ENCODE measurements around the gene TMEM69.

GRCh38 chr1:45669859-45670655 is 17.9 kb upstream of the TMEM69 start:
- TF ChIP-seq EP300 (IDR thresholded peaks at IDR 0.05) (no peak), POLR2A (IDR thresholded peaks at IDR 0.05) (no peak)
- TF ChIP-seq, protein P1, sequence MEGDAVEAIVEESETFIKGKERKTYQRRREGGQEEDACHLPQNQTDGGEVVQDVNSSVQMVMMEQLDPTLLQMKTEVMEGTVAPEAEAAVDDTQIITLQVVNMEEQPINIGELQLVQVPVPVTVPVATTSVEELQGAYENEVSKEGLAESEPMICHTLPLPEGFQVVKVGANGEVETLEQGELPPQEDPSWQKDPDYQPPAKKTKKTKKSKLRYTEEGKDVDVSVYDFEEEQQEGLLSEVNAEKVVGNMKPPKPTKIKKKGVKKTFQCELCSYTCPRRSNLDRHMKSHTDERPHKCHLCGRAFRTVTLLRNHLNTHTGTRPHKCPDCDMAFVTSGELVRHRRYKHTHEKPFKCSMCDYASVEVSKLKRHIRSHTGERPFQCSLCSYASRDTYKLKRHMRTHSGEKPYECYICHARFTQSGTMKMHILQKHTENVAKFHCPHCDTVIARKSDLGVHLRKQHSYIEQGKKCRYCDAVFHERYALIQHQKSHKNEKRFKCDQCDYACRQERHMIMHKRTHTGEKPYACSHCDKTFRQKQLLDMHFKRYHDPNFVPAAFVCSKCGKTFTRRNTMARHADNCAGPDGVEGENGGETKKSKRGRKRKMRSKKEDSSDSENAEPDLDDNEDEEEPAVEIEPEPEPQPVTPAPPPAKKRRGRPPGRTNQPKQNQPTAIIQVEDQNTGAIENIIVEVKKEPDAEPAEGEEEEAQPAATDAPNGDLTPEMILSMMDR (IDR thresholded peaks at IDR 0.05) = no peak

Measured in tibial nerve (tissue), 4 donors.